H9 (cell line): Measurements from ENCODE around the gene ZNF695. TPM values are rescaled to one million over a fixed set of nuclear protein-coding genes. Genes with fewer than 3 reads are reported as not detected.

Experiments
- DNase-seq: peaks from one replicate; pipeline ENCODE4 v3.0.0-alpha.2; 2017
- H2AFZ ChIP-seq: one replicate; pipeline ENCODE4 v1.6.1; 2013; ENCODE audit warnings: mild to moderate bottlenecking, low read length, control low read depth, moderate library complexity
- H2AK5ac ChIP-seq: 2 replicates; pipeline ENCODE4 v1.6.1; 2013; ENCODE audit warnings: low read length, control low read depth, mixed read lengths; ENCODE audit not compliant: insufficient read length
- H2BK120ac ChIP-seq: one replicate; pipeline ENCODE4 v1.6.1; 2013; ENCODE audit warnings: low read depth, mild to moderate bottlenecking, low read length, control low read depth, inconsistent platforms; ENCODE audit not compliant: poor library complexity, severe bottlenecking
- H2BK12ac ChIP-seq: 2 replicates; pipeline ENCODE4 v1.6.1; 2013; ENCODE audit warnings: low read length, control low read depth, mixed read lengths, low read depth; ENCODE audit not compliant: insufficient read length
- H2BK15ac ChIP-seq: 2 replicates; pipeline ENCODE4 v1.6.1; 2013; ENCODE audit warnings: low read depth, low read length, control low read depth
- H2BK20ac ChIP-seq: one replicate; pipeline ENCODE4 v1.6.1; 2013; ENCODE audit warnings: low read depth, mild to moderate bottlenecking, low read length, control low read depth, inconsistent platforms; ENCODE audit not compliant: poor library complexity, severe bottlenecking
- H2BK5ac ChIP-seq: 2 replicates; pipeline ENCODE4 v1.6.1; 2013; ENCODE audit warnings: low read length, control low read depth, mixed read lengths; ENCODE audit not compliant: insufficient read length
- H3K14ac ChIP-seq: 2 replicates; pipeline ENCODE4 v1.6.1; 2013; ENCODE audit warnings: low read length, control low read depth; ENCODE audit not compliant: insufficient read depth
- H3K18ac ChIP-seq: 2 replicates; pipeline ENCODE4 v1.6.1; 2013; ENCODE audit warnings: low read depth, mild to moderate bottlenecking, mixed read lengths, low read length, control low read depth; ENCODE audit not compliant: insufficient read length
- H3K23ac ChIP-seq: 2 replicates; pipeline ENCODE4 v1.6.1; 2013; ENCODE audit warnings: low read length, control low read depth, mixed read lengths, low read depth; ENCODE audit not compliant: insufficient read length
- H3K23me2 ChIP-seq: 2 replicates; pipeline ENCODE4 v1.6.1; 2013; ENCODE audit warnings: low read depth, mild to moderate bottlenecking, mixed read lengths, low read length, control low read depth; ENCODE audit not compliant: insufficient read length, poor library complexity, severe bottlenecking
- H3K27ac ChIP-seq: 2 replicates; pipeline ENCODE4 v1.5.1; 2013; ENCODE audit warnings: low read length, control low read depth, mixed read lengths, low read depth; ENCODE audit not compliant: insufficient read length
- H3K27me3 ChIP-seq: 2 replicates; pipeline ENCODE4 v1.6.1; 2013; ENCODE audit warnings: low read length, control low read depth, inconsistent platforms; ENCODE audit not compliant: insufficient read depth
- H3K4ac ChIP-seq: 2 replicates; pipeline ENCODE4 v1.6.1; 2013; ENCODE audit warnings: low read depth, mild to moderate bottlenecking, control low read depth, inconsistent platforms, low read length, moderate library complexity
- H3K4me1 ChIP-seq: 2 replicates; pipeline ENCODE4 v1.6.1; 2013; ENCODE audit warnings: low read length, control low read depth, inconsistent platforms; ENCODE audit not compliant: insufficient read depth
- H3K4me2 ChIP-seq: 2 replicates; pipeline ENCODE4 v1.6.1; 2013; ENCODE audit warnings: low read length, control low read depth, mixed read lengths; ENCODE audit not compliant: insufficient read length, insufficient read depth
- H3K56ac ChIP-seq: 2 replicates; pipeline ENCODE4 v1.6.1; 2013; ENCODE audit warnings: low read depth, mild to moderate bottlenecking, mixed read lengths, low read length, control low read depth; ENCODE audit not compliant: insufficient read length
- H3K79me1 ChIP-seq: 2 replicates; pipeline ENCODE4 v1.6.1; 2013; ENCODE audit warnings: low read depth, mild to moderate bottlenecking, moderate library complexity, low read length, control low read depth, inconsistent platforms; ENCODE audit not compliant: insufficient read depth, poor library complexity, severe bottlenecking
- H3K79me2 ChIP-seq: 2 replicates; pipeline ENCODE4 v1.6.1; 2013; ENCODE audit warnings: low read length, control low read depth, inconsistent platforms; ENCODE audit not compliant: insufficient read depth
- H3K9ac ChIP-seq: 2 replicates; pipeline ENCODE4 v1.6.1; 2013; ENCODE audit warnings: low read length, control low read depth, mixed read lengths; ENCODE audit not compliant: insufficient read length; ENCODE audit errors: extremely low read depth
- H3K9me3 ChIP-seq: one replicate; pipeline ENCODE4 v1.6.1; 2013; ENCODE audit warnings: low read depth, low read length, inconsistent platforms; ENCODE audit not compliant: control insufficient read depth
- H3T11ph ChIP-seq: one replicate; pipeline ENCODE4 v1.6.1; 2013; ENCODE audit warnings: mild to moderate bottlenecking, low read length, control low read depth, inconsistent platforms
- H4K20me1 ChIP-seq: one replicate; pipeline ENCODE4 v1.6.1; 2013; ENCODE audit not compliant: control insufficient read depth, insufficient read length, insufficient read depth
- H4K5ac ChIP-seq: 2 replicates; pipeline ENCODE4 v1.6.1; 2013; ENCODE audit warnings: low read depth, mild to moderate bottlenecking, mixed read lengths, low read length, control low read depth; ENCODE audit not compliant: insufficient read length
- H4K8ac ChIP-seq: replicated peaks from 2 replicates; pipeline ENCODE4 v1.6.1; 2013; ENCODE audit warnings: low read length, control low read depth, mixed read lengths, low read depth; ENCODE audit not compliant: insufficient read length
- H4K91ac ChIP-seq: 2 replicates; pipeline ENCODE4 v1.6.1; 2013; ENCODE audit warnings: low read depth, mild to moderate bottlenecking, moderate library complexity, mixed read lengths, low read length, control low read depth; ENCODE audit not compliant: insufficient read length
- H3K27ac Mint-ChIP-seq, 3 experiments: 2 replicates in 2 of 3; 3 replicates in 1 of 3; pipeline ENCODE4 v1.8.0; 2020 to 2021; ENCODE audit warnings: mixed read lengths in 3 of 3, mild to moderate bottlenecking in 1 of 3, moderate library complexity in 1 of 3
- H3K27me3 Mint-ChIP-seq: 2 replicates; pipeline ENCODE4 v1.8.0; 2021; ENCODE audit warnings: low read depth, mild to moderate bottlenecking, moderate library complexity, mixed read lengths
- H3K36me3 Mint-ChIP-seq, 3 experiments: 2 replicates in 2 of 3; 3 replicates in 1 of 3; pipeline ENCODE4 v1.8.0; 2020 to 2021; ENCODE audit warnings: low read depth in 3 of 3, mixed read lengths in 3 of 3; ENCODE audit not compliant: insufficient read depth in 1 of 3
- H3K4me1 Mint-ChIP-seq, 2 experiments: 2 replicates each; pipeline ENCODE4 v1.8.0; 2020; ENCODE audit warnings: mixed read lengths in 2 of 2
- H3K4me3 Mint-ChIP-seq, 2 experiments: 2 replicates in 1 of 2; 3 replicates in 1 of 2; pipeline ENCODE4 v1.8.0; 2020 to 2021; ENCODE audit warnings: mild to moderate bottlenecking in 2 of 2, mixed read lengths in 2 of 2, moderate library complexity in 1 of 2
- H3K9me3 Mint-ChIP-seq, 2 experiments: 2 replicates in 1 of 2; 3 replicates in 1 of 2; pipeline ENCODE4 v1.8.0; 2020; ENCODE audit warnings: mild to moderate bottlenecking in 2 of 2, mixed read lengths in 2 of 2, moderate library complexity in 1 of 2
- WGBS: extraction: QIAGEN DNeasy Blood & Tissue Kit; methylation state at CpG from one replicate; pipeline ENCODE4 v1.1.7; 2013; ENCODE audit warnings: missing lambda C conversion rate, low lambda C conversion rate, mixed read lengths; ENCODE audit not compliant: insufficient read length; ENCODE audit errors: extremely low coverage; 5-methylcytosine and 5-hydroxymethylcytosine counted together
- total RNA-seq: library from RNA; stranded (reverse); gene quantifications from 2 replicates; pipeline ENCODE4 v1.2.1, GENCODE V29; 2021
- TF ChIP-seq, protein P1 (sequence below): fragments of 200-600 bp; sonication (generic); conservative IDR thresholded peaks from 3 replicates; pipeline ENCODE4 v1.8.0; 2021; ENCODE audit warnings: antibody characterized with exemption, mild to moderate bottlenecking

The ZNF695 gene
- total RNA-seq, 1 experiment from 2014 or later = 22.3 TPM

DNA sequence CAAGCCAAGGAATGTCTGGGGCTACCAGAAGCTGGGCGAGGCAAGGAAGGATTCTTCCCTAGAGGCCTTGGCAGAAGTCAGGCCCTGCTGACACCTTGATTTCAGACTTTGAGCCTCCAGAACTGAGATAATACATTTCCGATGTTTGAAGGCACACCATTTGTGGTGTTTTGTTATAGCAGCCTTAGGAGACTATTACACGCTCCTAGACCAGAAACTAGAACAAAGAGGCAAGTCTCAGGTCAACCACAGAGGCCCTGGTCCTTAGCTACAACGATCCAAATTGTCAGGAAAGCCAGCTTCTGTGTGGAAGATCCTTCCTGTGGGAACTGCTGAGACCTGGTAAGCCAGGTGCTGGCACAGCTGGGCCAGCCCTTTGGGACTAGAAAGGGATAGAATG lies 56.4 kb downstream of the ZNF695 start:
- H4K91ac ChIP-seq = no peak overlapping the region
- H3K79me1 ChIP-seq = no peaks in the 10 kb centered on the region
- Mint-ChIP-seq H3K4me3 (no peak overlapping the region), H3K4me1 (peaks cover 8 to 16% of the 10 kb centered on the region in 2 experiments), H3K36me3 (peaks cover 15 to 19% (median 16%) of the 10 kb centered on the region in 3 experiments), H3K9me3 (no peaks in the 10 kb centered on the region), H3K27me3 (no peaks in the 10 kb centered on the region), H3K27ac (peak overlapping the region in 1 of 3 experiments; percentile 53; a peak in 1 of 7 replicates)
- no peaks in the 10 kb centered on the region for H4K20me1 ChIP-seq
- H3K27ac ChIP-seq = no peak overlapping the region
- H2BK20ac ChIP-seq = no peak overlapping the region
- no peak overlapping the region for H2AFZ ChIP-seq
- no peak overlapping the region for H4K8ac ChIP-seq
- no peak overlapping the region for H2BK5ac ChIP-seq
- no peak overlapping the region for H4K5ac ChIP-seq
- TF ChIP-seq, protein P1, sequence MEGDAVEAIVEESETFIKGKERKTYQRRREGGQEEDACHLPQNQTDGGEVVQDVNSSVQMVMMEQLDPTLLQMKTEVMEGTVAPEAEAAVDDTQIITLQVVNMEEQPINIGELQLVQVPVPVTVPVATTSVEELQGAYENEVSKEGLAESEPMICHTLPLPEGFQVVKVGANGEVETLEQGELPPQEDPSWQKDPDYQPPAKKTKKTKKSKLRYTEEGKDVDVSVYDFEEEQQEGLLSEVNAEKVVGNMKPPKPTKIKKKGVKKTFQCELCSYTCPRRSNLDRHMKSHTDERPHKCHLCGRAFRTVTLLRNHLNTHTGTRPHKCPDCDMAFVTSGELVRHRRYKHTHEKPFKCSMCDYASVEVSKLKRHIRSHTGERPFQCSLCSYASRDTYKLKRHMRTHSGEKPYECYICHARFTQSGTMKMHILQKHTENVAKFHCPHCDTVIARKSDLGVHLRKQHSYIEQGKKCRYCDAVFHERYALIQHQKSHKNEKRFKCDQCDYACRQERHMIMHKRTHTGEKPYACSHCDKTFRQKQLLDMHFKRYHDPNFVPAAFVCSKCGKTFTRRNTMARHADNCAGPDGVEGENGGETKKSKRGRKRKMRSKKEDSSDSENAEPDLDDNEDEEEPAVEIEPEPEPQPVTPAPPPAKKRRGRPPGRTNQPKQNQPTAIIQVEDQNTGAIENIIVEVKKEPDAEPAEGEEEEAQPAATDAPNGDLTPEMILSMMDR = no peak
- WGBS = no CpG with 5 or more reads among the region's 4 CpGs
- no peak overlapping the region for H3K4ac ChIP-seq
- H2BK15ac ChIP-seq = no peak overlapping the region
- no peak overlapping the region for H2AK5ac ChIP-seq
- H3K23me2 ChIP-seq = no peaks in the 10 kb centered on the region
- no peak overlapping the region for H3T11ph ChIP-seq
- no peaks in the 10 kb centered on the region for H3K79me2 ChIP-seq
- no peak overlapping the region for H2BK120ac ChIP-seq
- no peak overlapping the region for H3K56ac ChIP-seq
- H3K4me2 ChIP-seq = no peak overlapping the region
- DNase-seq = no peak
- no peaks in the 10 kb centered on the region for H3K27me3 ChIP-seq
- no peaks in the 10 kb centered on the region for H3K9me3 ChIP-seq
- no peak overlapping the region for H3K14ac ChIP-seq
- H3K4me1 ChIP-seq = no peaks in the 10 kb centered on the region
- H3K18ac ChIP-seq = no peak overlapping the region
- H3K9ac ChIP-seq = no peak overlapping the region
- H3K23ac ChIP-seq = no peak overlapping the region
- no peak overlapping the region for H2BK12ac ChIP-seq
